ENCODE measurements around the gene STARD13.

STARD13 gene

GRCh38 chr13:33224191-33224590 is 61.4 kb downstream of the STARD13 start:
- H3K9ac ChIP-seq (ENCODE audit: insufficient read length, low read depth), result no peak overlapping the region
- no peaks in the 10 kb centered on the region for H3K36me3 ChIP-seq (ENCODE audit: insufficient read depth, insufficient read length, low read length)
- H3K27me3 ChIP-seq (ENCODE audit: insufficient read depth, insufficient read length), result no peaks in the 10 kb centered on the region
- peaks cover 7% of the 10 kb centered on the region; the same call in 1 of the 2 replicates for H3K9me3 ChIP-seq (ENCODE audit: insufficient read depth, low read length)
- no peak overlapping the region for H3K4me3 ChIP-seq (ENCODE audit: insufficient read length, low read depth)
- no peak for DNase-seq (ENCODE audit: low read depth, low spot score)
- H3K4me1 ChIP-seq (ENCODE audit: insufficient read depth, insufficient read length), result no peaks in the 10 kb centered on the region
- TF ChIP-seq ZNF274 (IDR thresholded peaks at IDR 0.05; ENCODE audit: low read depth, low read length) (no peak), SUZ12 (IDR thresholded peaks at IDR 0.05; ENCODE audit: extremely low read depth, insufficient read depth, insufficient read length) (no peak), YY1 (IDR thresholded peaks at IDR 0.05; ENCODE audit: insufficient read depth, insufficient read length) (no peak)

GRCh38 chr13:33219926-33220325 is 65.6 kb downstream of the STARD13 start:
- Histone ChIP-seq H3K9ac (ENCODE audit: insufficient read length, low read depth) (no peak overlapping the region), H3K27me3 (ENCODE audit: insufficient read depth, insufficient read length) (no peaks in the 10 kb centered on the region), H3K36me3 (ENCODE audit: insufficient read depth, insufficient read length, low read length) (no peaks in the 10 kb centered on the region), H3K4me3 (ENCODE audit: insufficient read length, low read depth) (no peak overlapping the region), H3K4me1 (ENCODE audit: insufficient read depth, insufficient read length) (no peaks in the 10 kb centered on the region), H3K9me3 (ENCODE audit: insufficient read depth, low read length) (peaks cover 7% of the 10 kb centered on the region; the same call in 1 of the 2 replicates)
- DNase-seq (ENCODE audit: low read depth, low spot score), result no peak
- TF ChIP-seq ZNF274 (IDR thresholded peaks at IDR 0.05; ENCODE audit: low read depth, low read length) (no peak), SUZ12 (IDR thresholded peaks at IDR 0.05; ENCODE audit: extremely low read depth, insufficient read depth, insufficient read length) (no peak), YY1 (IDR thresholded peaks at IDR 0.05; ENCODE audit: insufficient read depth, insufficient read length) (no peak)

- Histone ChIP-seq H3K4me3 (ENCODE audit: insufficient read length, low read depth) (no peak overlapping the region), H3K27me3 (ENCODE audit: insufficient read depth, insufficient read length) (no peaks in the 10 kb centered on the region), H3K9me3 (ENCODE audit: insufficient read depth, low read length) (no peaks in the 10 kb centered on the region), H3K36me3 (ENCODE audit: insufficient read depth, insufficient read length, low read length) (no peaks in the 10 kb centered on the region), H3K4me1 (ENCODE audit: insufficient read depth, insufficient read length) (peaks cover 4% of the 10 kb centered on the region), H3K9ac (ENCODE audit: insufficient read length, low read depth) (no peak overlapping the region)
- TF ChIP-seq SUZ12 (IDR thresholded peaks at IDR 0.05; ENCODE audit: extremely low read depth, insufficient read depth, insufficient read length) (no peak), YY1 (IDR thresholded peaks at IDR 0.05; ENCODE audit: insufficient read depth, insufficient read length) (no peak), ZNF274 (IDR thresholded peaks at IDR 0.05; ENCODE audit: low read depth, low read length) (no peak)
- no peak for DNase-seq (ENCODE audit: low read depth, low spot score)
These were observed 67.1 kb downstream of the STARD13 start for GRCh38 chr13:33218426-33218825.

- Histone ChIP-seq H3K36me3 (ENCODE audit: insufficient read depth, insufficient read length, low read length) (no peaks in the 10 kb centered on the region), H3K4me3 (ENCODE audit: insufficient read length, low read depth) (no peak overlapping the region), H3K9me3 (ENCODE audit: insufficient read depth, low read length) (no peaks in the 10 kb centered on the region), H3K9ac (ENCODE audit: insufficient read length, low read depth) (no peak overlapping the region), H3K27me3 (ENCODE audit: insufficient read depth, insufficient read length) (no peaks in the 10 kb centered on the region), H3K4me1 (ENCODE audit: insufficient read depth, insufficient read length) (peaks cover 5% of the 10 kb centered on the region)
- no peak for DNase-seq (ENCODE audit: low read depth, low spot score)
- TF ChIP-seq SUZ12 (IDR thresholded peaks at IDR 0.05; ENCODE audit: extremely low read depth, insufficient read depth, insufficient read length) (no peak), YY1 (IDR thresholded peaks at IDR 0.05; ENCODE audit: insufficient read depth, insufficient read length) (no peak)
These were observed 67.5 kb downstream of the STARD13 start for GRCh38 chr13:33218020-33218419.

GRCh38 chr13:33217256-33217655 is 68.3 kb downstream of the STARD13 start:
- TF ChIP-seq YY1 (IDR thresholded peaks at IDR 0.05; ENCODE audit: insufficient read depth, insufficient read length), result no peak
- no peak for TF ChIP-seq SUZ12 (IDR thresholded peaks at IDR 0.05; ENCODE audit: extremely low read depth, insufficient read depth, insufficient read length)
- TF ChIP-seq ZNF274 (IDR thresholded peaks at IDR 0.05; ENCODE audit: low read depth, low read length), result no peak
- Histone ChIP-seq H3K36me3 (ENCODE audit: insufficient read depth, insufficient read length, low read length) (no peaks in the 10 kb centered on the region), H3K9ac (ENCODE audit: insufficient read length, low read depth) (no peak overlapping the region), H3K4me3 (ENCODE audit: insufficient read length, low read depth) (no peak overlapping the region), H3K4me1 (ENCODE audit: insufficient read depth, insufficient read length) (peaks cover 5% of the 10 kb centered on the region), H3K27me3 (ENCODE audit: insufficient read depth, insufficient read length) (no peaks in the 10 kb centered on the region), H3K9me3 (ENCODE audit: insufficient read depth, low read length) (no peaks in the 10 kb centered on the region)
- DNase-seq (ENCODE audit: low read depth, low spot score), result no peak

- Histone ChIP-seq H3K36me3 (ENCODE audit: insufficient read depth, insufficient read length, low read length) (no peaks in the 10 kb centered on the region), H3K4me1 (ENCODE audit: insufficient read depth, insufficient read length) (peaks cover 5% of the 10 kb centered on the region), H3K27me3 (ENCODE audit: insufficient read depth, insufficient read length) (no peaks in the 10 kb centered on the region), H3K9ac (ENCODE audit: insufficient read length, low read depth) (no peak overlapping the region), H3K4me3 (ENCODE audit: insufficient read length, low read depth) (no peak overlapping the region), H3K9me3 (ENCODE audit: insufficient read depth, low read length) (no peaks in the 10 kb centered on the region)
- no peak for DNase-seq (ENCODE audit: low read depth, low spot score)
- TF ChIP-seq SUZ12 (IDR thresholded peaks at IDR 0.05; ENCODE audit: extremely low read depth, insufficient read depth, insufficient read length) (no peak), ZNF274 (IDR thresholded peaks at IDR 0.05; ENCODE audit: low read depth, low read length) (no peak), YY1 (IDR thresholded peaks at IDR 0.05; ENCODE audit: insufficient read depth, insufficient read length) (no peak)
These were observed 71.8 kb downstream of the STARD13 start for GRCh38 chr13:33213797-33214196.

GRCh38 chr13:33213024-33213768 is 72.4 kb downstream of the STARD13 start:
- no peaks in the 10 kb centered on the region for H3K27me3 ChIP-seq (ENCODE audit: insufficient read depth, insufficient read length)
- H3K9me3 ChIP-seq (ENCODE audit: insufficient read depth, low read length), result no peaks in the 10 kb centered on the region
- peaks cover 5% of the 10 kb centered on the region for H3K4me1 ChIP-seq (ENCODE audit: insufficient read depth, insufficient read length)
- H3K4me3 ChIP-seq (ENCODE audit: insufficient read length, low read depth), result no peak overlapping the region
- no peak for TF ChIP-seq SUZ12 (IDR thresholded peaks at IDR 0.05; ENCODE audit: extremely low read depth, insufficient read depth, insufficient read length)
- no peak for TF ChIP-seq YY1 (IDR thresholded peaks at IDR 0.05; ENCODE audit: insufficient read depth, insufficient read length)
- TF ChIP-seq ZNF274 (IDR thresholded peaks at IDR 0.05; ENCODE audit: low read depth, low read length), result no peak
- no peak overlapping the region for H3K9ac ChIP-seq (ENCODE audit: insufficient read length, low read depth)
- no peaks in the 10 kb centered on the region for H3K36me3 ChIP-seq (ENCODE audit: insufficient read depth, insufficient read length, low read length)
- DNase-seq (ENCODE audit: low read depth, low spot score), result no peak

Data from NT2/D1 (cell line).